ENCODE measurements around the gene TTC29.

TTC29 gene

DNA sequence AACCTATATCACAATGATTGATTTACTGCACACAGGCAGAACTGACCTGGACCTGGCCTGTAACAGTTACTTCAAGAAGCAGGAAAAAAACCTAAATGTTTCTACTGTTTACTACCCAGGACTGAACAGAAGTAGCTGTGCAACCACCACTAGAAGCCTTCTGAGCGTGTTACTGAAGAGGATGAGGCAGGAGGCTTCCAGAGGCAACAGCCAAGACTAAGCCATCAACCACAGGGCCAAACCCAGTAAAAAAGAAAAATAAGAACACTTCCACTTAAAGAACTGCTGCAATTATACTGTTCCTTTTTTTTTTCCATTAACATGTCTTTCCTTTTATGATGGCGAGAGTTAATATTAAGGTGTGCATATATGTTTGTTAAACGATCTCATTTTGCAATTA lies 29.4 kb upstream of the TTC29 start:
- no peaks in the 10 kb centered on the region for H3K36me3 ChIP-seq (ENCODE audit: low read depth)
- no peaks in the 10 kb centered on the region for H3K27me3 ChIP-seq (ENCODE audit: insufficient read depth, poor library complexity, severe bottlenecking)
- no peaks in the 10 kb centered on the region for H3K4me1 ChIP-seq (ENCODE audit: insufficient read depth, poor library complexity, severe bottlenecking)
- H3K9me3 ChIP-seq (ENCODE audit: severe bottlenecking): no peaks in the 10 kb centered on the region
- no peak overlapping the region for H3K4me3 ChIP-seq (ENCODE audit: severe bottlenecking)
- no peak for ATAC-seq (ENCODE audit: low read depth)
- no peak overlapping the region for H3K27ac ChIP-seq (ENCODE audit: poor library complexity, severe bottlenecking)
- DNase-seq (ENCODE audit: low spot score): no peak
- no peak for TF ChIP-seq CTCF (IDR thresholded peaks at IDR 0.05; ENCODE audit: poor library complexity, severe bottlenecking)

DNA sequence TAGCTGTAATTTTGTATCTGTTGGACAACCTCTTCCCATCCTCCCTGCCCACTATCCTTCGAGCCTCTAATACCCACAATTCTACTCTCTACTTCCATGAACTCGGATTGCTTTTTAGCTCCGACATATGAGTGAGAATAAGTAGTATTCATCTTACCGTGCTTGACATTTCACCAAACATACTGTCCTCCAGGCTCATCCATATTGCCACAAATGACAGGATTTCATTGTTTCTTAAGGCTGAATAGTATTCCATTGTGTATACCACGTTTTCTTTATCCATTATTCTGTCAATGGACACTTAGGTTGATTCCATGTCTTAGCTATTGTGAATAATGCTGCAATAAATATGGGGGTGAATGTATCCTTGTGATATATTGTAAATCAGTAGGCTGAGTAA lies 26.4 kb upstream of the TTC29 start:
- Histone ChIP-seq H3K4me3 (ENCODE audit: severe bottlenecking) (no peak overlapping the region), H3K36me3 (ENCODE audit: low read depth) (no peaks in the 10 kb centered on the region), H3K9me3 (ENCODE audit: severe bottlenecking) (no peaks in the 10 kb centered on the region), H3K4me1 (ENCODE audit: insufficient read depth, poor library complexity, severe bottlenecking) (no peaks in the 10 kb centered on the region), H3K27ac (ENCODE audit: poor library complexity, severe bottlenecking) (no peak overlapping the region), H3K27me3 (ENCODE audit: insufficient read depth, poor library complexity, severe bottlenecking) (no peaks in the 10 kb centered on the region)
- no peak for DNase-seq (ENCODE audit: low spot score)
- ATAC-seq (ENCODE audit: low read depth): no peak
- no peak for TF ChIP-seq CTCF (IDR thresholded peaks at IDR 0.05; ENCODE audit: poor library complexity, severe bottlenecking)

- H3K4me3 ChIP-seq (ENCODE audit: severe bottlenecking): no peak overlapping the region
- H3K9me3 ChIP-seq (ENCODE audit: severe bottlenecking): no peaks in the 10 kb centered on the region
- DNase-seq (ENCODE audit: low spot score): no peak
- TF ChIP-seq CTCF (IDR thresholded peaks at IDR 0.05; ENCODE audit: poor library complexity, severe bottlenecking): no peak
- ATAC-seq (ENCODE audit: low read depth): no peak
- H3K4me1 ChIP-seq (ENCODE audit: insufficient read depth, poor library complexity, severe bottlenecking): no peaks in the 10 kb centered on the region
- H3K27me3 ChIP-seq (ENCODE audit: insufficient read depth, poor library complexity, severe bottlenecking): no peaks in the 10 kb centered on the region
- no peak overlapping the region for H3K27ac ChIP-seq (ENCODE audit: poor library complexity, severe bottlenecking)
- no peaks in the 10 kb centered on the region for H3K36me3 ChIP-seq (ENCODE audit: low read depth)
These were observed 23.5 kb upstream of the TTC29 start for GRCh38 chr4:146969126-146969525.

- Histone ChIP-seq H3K36me3 (ENCODE audit: low read depth) (no peaks in the 10 kb centered on the region), H3K9me3 (ENCODE audit: severe bottlenecking) (no peaks in the 10 kb centered on the region), H3K27me3 (ENCODE audit: insufficient read depth, poor library complexity, severe bottlenecking) (no peaks in the 10 kb centered on the region), H3K4me1 (ENCODE audit: insufficient read depth, poor library complexity, severe bottlenecking) (peaks cover 11% of the 10 kb centered on the region), H3K4me3 (ENCODE audit: severe bottlenecking) (no peak overlapping the region), H3K27ac (ENCODE audit: poor library complexity, severe bottlenecking) (no peak overlapping the region)
- ATAC-seq (ENCODE audit: low read depth): no peak
- DNase-seq (ENCODE audit: low spot score): no peak
- TF ChIP-seq CTCF (IDR thresholded peaks at IDR 0.05; ENCODE audit: poor library complexity, severe bottlenecking): no peak
These were observed 15.0 kb upstream of the TTC29 start for GRCh38 chr4:146960634-146961033.

- no peak for ATAC-seq (ENCODE audit: low read depth)
- Histone ChIP-seq H3K36me3 (ENCODE audit: low read depth) (no peaks in the 10 kb centered on the region), H3K27ac (ENCODE audit: poor library complexity, severe bottlenecking) (no peak overlapping the region), H3K4me3 (ENCODE audit: severe bottlenecking) (no peak overlapping the region), H3K4me1 (ENCODE audit: insufficient read depth, poor library complexity, severe bottlenecking) (peaks cover 11% of the 10 kb centered on the region), H3K9me3 (ENCODE audit: severe bottlenecking) (no peaks in the 10 kb centered on the region), H3K27me3 (ENCODE audit: insufficient read depth, poor library complexity, severe bottlenecking) (no peaks in the 10 kb centered on the region)
- no peak for TF ChIP-seq CTCF (IDR thresholded peaks at IDR 0.05; ENCODE audit: poor library complexity, severe bottlenecking)
- no peak for DNase-seq (ENCODE audit: low spot score)
These were observed 14.0 kb upstream of the TTC29 start for GRCh38 chr4:146959692-146960091.

Data from RWPE2 (cell line).